ENCODE data around the gene PPIF. TPM values are rescaled to one million over a fixed set of nuclear protein-coding genes. Genes with fewer than 3 reads are reported as not detected.

Gene PPIF
- total and polyA plus RNA-seq, 2 donors (not counting 3 experiments of a cell fraction or from before 2014, with no cell fraction given) = 50.7 to 51.2 TPM

GRCh38 chr10:79390551-79391229 lies 43.4 kb downstream of the PPIF start:
- Histone ChIP-seq H2AFZ (ENCODE audit: low read depth, low read length) (no peak overlapping the region), H3K9me1 (replicated peaks; ENCODE audit: control insufficient read depth, extremely low read depth, insufficient read depth, low read length) (no peaks in the 10 kb centered on the region), H4K20me1 (replicated peaks; ENCODE audit: control insufficient read depth, extremely low read depth, insufficient read depth, low read length) (no peaks in the 10 kb centered on the region), H3K4me1 (ENCODE audit: control insufficient read depth, extremely low read depth, insufficient read depth, low read length) (no peaks in the 10 kb centered on the region), H3K79me2 (ENCODE audit: control insufficient read depth, insufficient read depth, low read length) (no peaks in the 10 kb centered on the region), H3K4me2 (ENCODE audit: insufficient read depth, low read length) (no peak overlapping the region), H3K27me3 (ENCODE audit: control insufficient read depth in 2 of 2, insufficient read depth in 2 of 2, low read length in 2 of 2) (no peaks in the 10 kb centered on the region), H3K36me3 (ENCODE audit: control insufficient read depth in 2 of 2, extremely low read depth in 1 of 2, insufficient read depth in 2 of 2, low read length in 2 of 2) (no peaks in the 10 kb centered on the region), H3K9ac (replicated peaks; ENCODE audit: extremely low read depth, insufficient read depth, low read length) (no peak overlapping the region), H3K27ac (ENCODE audit: insufficient read depth, low read depth, low read length) (no peak overlapping the region), H3K4me3 (replicated peaks in 1 of 3; ENCODE audit: insufficient read depth in 1 of 3, low read depth in 1 of 3, low read length in 3 of 3) (no peak overlapping the region), H3K9me3 (replicated peaks; ENCODE audit: control insufficient read depth, insufficient read depth, low read length) (no peaks in the 10 kb centered on the region)
- FAIRE-seq (no peak), DNase-seq (ENCODE audit: low read depth, low spot score) (no peak)
- TF ChIP-seq POLR2A (IDR thresholded peaks at IDR 0.05; ENCODE audit: low read depth, low read length) (no peak), MYC (IDR thresholded peaks at IDR 0.05; ENCODE audit: low read depth, low read length) (no peak), FOS (IDR thresholded peaks at IDR 0.05; ENCODE audit: borderline replicate concordance, insufficient read depth, low read length) (no peak), MAX (IDR thresholded peaks at IDR 0.05; ENCODE audit: insufficient read depth, insufficient read length) (no peak), JUN (IDR thresholded peaks at IDR 0.05; ENCODE audit: borderline replicate concordance, insufficient read depth, insufficient read length, low read depth) (no peak), POLR2AphosphoS5 (IDR thresholded peaks at IDR 0.05; ENCODE audit: insufficient read depth, low read depth, low read length) (no peak), EZH2 (IDR thresholded peaks at IDR 0.05; ENCODE audit: borderline replicate concordance, low read depth, low read length, severe bottlenecking) (no peak), GATA2 (IDR thresholded peaks at IDR 0.05; ENCODE audit: insufficient read depth, insufficient read length, low read depth, low read length) (no peak)
- TF ChIP-seq, protein P1, sequence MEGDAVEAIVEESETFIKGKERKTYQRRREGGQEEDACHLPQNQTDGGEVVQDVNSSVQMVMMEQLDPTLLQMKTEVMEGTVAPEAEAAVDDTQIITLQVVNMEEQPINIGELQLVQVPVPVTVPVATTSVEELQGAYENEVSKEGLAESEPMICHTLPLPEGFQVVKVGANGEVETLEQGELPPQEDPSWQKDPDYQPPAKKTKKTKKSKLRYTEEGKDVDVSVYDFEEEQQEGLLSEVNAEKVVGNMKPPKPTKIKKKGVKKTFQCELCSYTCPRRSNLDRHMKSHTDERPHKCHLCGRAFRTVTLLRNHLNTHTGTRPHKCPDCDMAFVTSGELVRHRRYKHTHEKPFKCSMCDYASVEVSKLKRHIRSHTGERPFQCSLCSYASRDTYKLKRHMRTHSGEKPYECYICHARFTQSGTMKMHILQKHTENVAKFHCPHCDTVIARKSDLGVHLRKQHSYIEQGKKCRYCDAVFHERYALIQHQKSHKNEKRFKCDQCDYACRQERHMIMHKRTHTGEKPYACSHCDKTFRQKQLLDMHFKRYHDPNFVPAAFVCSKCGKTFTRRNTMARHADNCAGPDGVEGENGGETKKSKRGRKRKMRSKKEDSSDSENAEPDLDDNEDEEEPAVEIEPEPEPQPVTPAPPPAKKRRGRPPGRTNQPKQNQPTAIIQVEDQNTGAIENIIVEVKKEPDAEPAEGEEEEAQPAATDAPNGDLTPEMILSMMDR (IDR thresholded peaks at IDR 0.05; ENCODE audit: extremely low read depth in 1 of 2, insufficient read depth in 1 of 2, low read depth in 1 of 2, low read length in 2 of 2) = no peak
- no TSS peak for BruUV-seq (replicated peaks)
- dilution Hi-C loops (cut with MboI; ENCODE audit: extremely low pct_ligation_motif_present, low sequenced_read_pairs) = no loop called here
- intact Hi-C loops (cut with micrococcal nuclease) = no loop called here
- POLR2A ChIA-PET = interaction anchor here (0.6 kb wide), 1 partner anchor 1018 kb away, joined by 5 read pairs; the partner anchor contains the start of gene PRXL2A
- CTCF ChIA-PET = interaction anchor here (1.3 to 2.3 kb wide), 5 partner anchors 10 to 97 kb away, joined by 3 to 16 read pairs (median 5); no protein-coding TSS in a partner anchor
